SKM-1 treated with dmso at 0.1 percent for 144 hours (cell line): Measurements from ENCODE around the gene LGR6.
"Not testable (repeated sequence)": the region's sequence is repeated elsewhere in the genome, so short reads cannot be mapped to it uniquely, and the experiment has no call there.

Source experiments
- DNase-seq: peaks from one replicate; lab custom pipeline; 2025; ENCODE audit not compliant: unreplicated experiment; lab: John Stamatoyannopoulos, UW

The LGR6 gene

GRCh38 chr1:202158810-202159533 is 34.6 kb upstream of the LGR6 start:
- DNase-seq, result peak; percentile 35

GRCh38 chr1:202159534-202160371 is 33.8 kb upstream of the LGR6 start:
- DNase-seq, result peak; percentile 49

GRCh38 chr1:202160377-202160940 is 33.1 kb upstream of the LGR6 start, which contains the start of gene PTPN7:
PTPN7 (minus strand) TSS chr1:202160602; CDS start chr1:202159402, 1,200 bp downstream.
- peak; percentile 59 for DNase-seq

- peak; percentile 27 for DNase-seq
These were observed 32.2 kb upstream of the LGR6 start for GRCh38 chr1:202161151-202162046.

- DNase-seq, result peak; percentile 63
These were observed 31.6 kb upstream of the LGR6 start for GRCh38 chr1:202162047-202162417.

- peak; percentile 75 for DNase-seq
These were observed 30.9 kb upstream of the LGR6 start for GRCh38 chr1:202162418-202163280.

- DNase-seq, result no peak
These were observed 30.0 kb upstream of the LGR6 start for GRCh38 chr1:202163281-202164270.

GRCh38 chr1:202164271-202165037 is 29.1 kb upstream of the LGR6 start:
- DNase-seq, result no peak

GRCh38 chr1:202165267-202165941 is 28.2 kb upstream of the LGR6 start:
- no peak for DNase-seq

GRCh38 chr1:202165942-202166843 is 27.4 kb upstream of the LGR6 start:
- no peak for DNase-seq

GRCh38 chr1:202167054-202167453 is 26.5 kb upstream of the LGR6 start:
- not testable (repeated sequence) for DNase-seq

GRCh38 chr1:202167708-202168415 is 25.7 kb upstream of the LGR6 start:
- no peak for DNase-seq

GRCh38 chr1:202168861-202169260 is 24.7 kb upstream of the LGR6 start:
- no peak for DNase-seq

GRCh38 chr1:202170726-202171125 is 22.9 kb upstream of the LGR6 start:
- no peak for DNase-seq

GRCh38 chr1:202171292-202172014 is 22.1 kb upstream of the LGR6 start:
- no peak for DNase-seq
